HG03521 (cell line): ENCODE results near the gene ZFHX2.
A peak's percentile ranks its signal among the peaks of the same experiment; 100 is the strongest.
"Not testable (repeated sequence)": the region's sequence is repeated elsewhere in the genome, so short reads cannot be mapped to it uniquely, and the experiment has no call there.

Source experiments
- ATAC-seq: cut with Tn5 transposase; IDR thresholded peaks from one replicate; pipeline ENCODE4 v1.9.1; 2021; ENCODE audit warnings: mild to moderate bottlenecking, moderate library complexity; ENCODE audit not compliant: unreplicated experiment

Gene ZFHX2

GRCh38 chr14:23551266-23552028, at the start of gene ZFHX2:
Gene ZFHX2 (minus strand): TSS chr14:23551765. CDS start chr14:23535325, 16,440 bp downstream.
- ATAC-seq = peak; percentile 45

- ATAC-seq = no peak
Observed at GRCh38 chr14:23600806-23601205, 49.2 kb upstream of the ZFHX2 start.

GRCh38 chr14:23600322-23600707, 48.8 kb upstream of the ZFHX2 start:
- ATAC-seq = no peak

- not testable (repeated sequence) for ATAC-seq
Observed at GRCh38 chr14:23594191-23594590, 42.6 kb upstream of the ZFHX2 start.

GRCh38 chr14:23590198-23590597, 38.6 kb upstream of the ZFHX2 start:
- no peak for ATAC-seq

GRCh38 chr14:23589606-23590005, 38.0 kb upstream of the ZFHX2 start:
- ATAC-seq = no peak

GRCh38 chr14:23588884-23589598, 37.5 kb upstream of the ZFHX2 start:
- ATAC-seq = peak; percentile 97

- not testable (repeated sequence) for ATAC-seq
Observed at GRCh38 chr14:23584527-23585203, 33.1 kb upstream of the ZFHX2 start.

GRCh38 chr14:23583761-23584526, 32.4 kb upstream of the ZFHX2 start:
- not testable (repeated sequence) for ATAC-seq

GRCh38 chr14:23582906-23583760, 31.6 kb upstream of the ZFHX2 start:
- no peak for ATAC-seq

GRCh38 chr14:23580948-23581281, 29.4 kb upstream of the ZFHX2 start:
- ATAC-seq = no peak

- ATAC-seq = no peak
Observed at GRCh38 chr14:23580152-23580926, 28.8 kb upstream of the ZFHX2 start.

- no peak for ATAC-seq
Observed at GRCh38 chr14:23579739-23580138, 28.2 kb upstream of the ZFHX2 start.

- ATAC-seq = no peak
Observed at GRCh38 chr14:23579311-23579630, 27.7 kb upstream of the ZFHX2 start.

GRCh38 chr14:23578560-23579310, 27.2 kb upstream of the ZFHX2 start, which contains the start of gene JPH4:
Gene JPH4 (minus strand): TSS chr14:23578790. CDS start chr14:23577453, 1,337 bp downstream.
- no peak for ATAC-seq

- no peak for ATAC-seq
Observed at GRCh38 chr14:23577710-23578392, 26.3 kb upstream of the ZFHX2 start.

- ATAC-seq = no peak
Observed at GRCh38 chr14:23577004-23577681, 25.6 kb upstream of the ZFHX2 start.
